Left ventricle myocardium inferior (tissue), 1 donor: ENCODE results near the gene SH3YL1. TPM values are rescaled to one million over a fixed set of nuclear protein-coding genes. Genes with fewer than 3 reads are reported as not detected.

Experiments
- DNase-seq: peaks from one replicate; pipeline ENCODE4 v3.0.0-alpha.2; 2020
- H3K27ac ChIP-seq: fragments of 200-600 bp; replicated peaks from 2 replicates; pipeline ENCODE4 v1.8.0; 2021
- H3K27me3 ChIP-seq: fragments of 200-600 bp; 2 replicates; pipeline ENCODE4 v1.8.0; 2021; ENCODE audit warnings: low read depth
- H3K36me3 ChIP-seq: fragments of 200-600 bp; 2 replicates; pipeline ENCODE4 v1.8.0; 2021
- H3K4me1 ChIP-seq: fragments of 200-600 bp; 2 replicates; pipeline ENCODE4 v1.8.0; 2021
- H3K4me3 ChIP-seq: fragments of 200-600 bp; 2 replicates; pipeline ENCODE4 v1.8.0; 2021; ENCODE audit warnings: mild to moderate bottlenecking, moderate library complexity
- H3K9me3 ChIP-seq: fragments of 200-600 bp; replicated peaks from 2 replicates; pipeline ENCODE4 v1.8.0; 2021
- intact Hi-C: fragments of 100-400 bp; cut with micrococcal nuclease; formaldehyde crosslinking; loops from one replicate; pipeline ENCODE4 v1.11.0; 2022
- total RNA-seq: library from RNA; stranded (reverse); fragmentation: NEBNext Ultra II Directional; extraction: Animal tissue kit (Norgen Biotek cat#: 25700); gene quantifications from one replicate; pipeline ENCODE4 v1.2.1, GENCODE V29; 2021
- TF ChIP-seq, protein P1 (sequence below): fragments of 200-600 bp; IDR thresholded peaks from 2 replicates; pipeline ENCODE4 v1.8.0; 2021; ENCODE audit warnings: antibody characterized with exemption, mild to moderate bottlenecking, borderline replicate concordance
- donor health status: DM: no; HTN: yes; CAD: no; lungs with severe emphysema.

The SH3YL1 gene
- total RNA-seq, 1 donor from 2014 or later, result 9.8 TPM

DNA sequence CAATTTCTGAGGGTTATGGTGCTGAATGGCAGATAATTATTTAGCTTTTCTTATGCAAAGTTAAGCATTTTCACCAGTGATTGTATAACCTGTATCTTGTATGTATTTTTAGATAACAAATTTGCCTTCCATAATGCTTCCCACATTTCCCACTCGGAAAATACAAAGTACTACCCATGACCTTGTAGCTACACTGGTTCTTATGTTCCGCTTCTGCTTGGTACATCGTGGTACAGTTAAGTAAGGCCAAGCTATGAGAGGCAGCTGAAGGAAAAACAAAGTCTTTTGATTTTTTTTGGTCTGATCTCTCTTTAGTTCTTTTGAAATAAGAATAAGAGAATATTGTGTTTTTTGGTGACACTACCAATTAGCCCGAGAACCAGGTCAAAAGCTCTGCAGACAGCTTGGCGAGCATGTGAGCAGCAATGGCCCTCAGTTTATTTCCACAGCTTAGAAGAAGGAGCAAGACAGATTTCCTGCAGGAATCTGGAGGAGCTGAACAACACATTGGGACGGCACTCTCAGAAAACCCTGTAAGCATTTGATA lies 26.8 kb downstream of the SH3YL1 start:
- Histone ChIP-seq H3K4me1 (no peaks in the 10 kb centered on the region), H3K4me3 (no peak overlapping the region), H3K27me3 (no peaks in the 10 kb centered on the region), H3K27ac (no peak overlapping the region), H3K36me3 (peaks cover 43% of the 10 kb centered on the region), H3K9me3 (peaks cover 8% of the 10 kb centered on the region)
- no peak for DNase-seq
- intact Hi-C loops, result no loop called here
- TF ChIP-seq, protein P1, sequence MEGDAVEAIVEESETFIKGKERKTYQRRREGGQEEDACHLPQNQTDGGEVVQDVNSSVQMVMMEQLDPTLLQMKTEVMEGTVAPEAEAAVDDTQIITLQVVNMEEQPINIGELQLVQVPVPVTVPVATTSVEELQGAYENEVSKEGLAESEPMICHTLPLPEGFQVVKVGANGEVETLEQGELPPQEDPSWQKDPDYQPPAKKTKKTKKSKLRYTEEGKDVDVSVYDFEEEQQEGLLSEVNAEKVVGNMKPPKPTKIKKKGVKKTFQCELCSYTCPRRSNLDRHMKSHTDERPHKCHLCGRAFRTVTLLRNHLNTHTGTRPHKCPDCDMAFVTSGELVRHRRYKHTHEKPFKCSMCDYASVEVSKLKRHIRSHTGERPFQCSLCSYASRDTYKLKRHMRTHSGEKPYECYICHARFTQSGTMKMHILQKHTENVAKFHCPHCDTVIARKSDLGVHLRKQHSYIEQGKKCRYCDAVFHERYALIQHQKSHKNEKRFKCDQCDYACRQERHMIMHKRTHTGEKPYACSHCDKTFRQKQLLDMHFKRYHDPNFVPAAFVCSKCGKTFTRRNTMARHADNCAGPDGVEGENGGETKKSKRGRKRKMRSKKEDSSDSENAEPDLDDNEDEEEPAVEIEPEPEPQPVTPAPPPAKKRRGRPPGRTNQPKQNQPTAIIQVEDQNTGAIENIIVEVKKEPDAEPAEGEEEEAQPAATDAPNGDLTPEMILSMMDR, result no peak

DNA sequence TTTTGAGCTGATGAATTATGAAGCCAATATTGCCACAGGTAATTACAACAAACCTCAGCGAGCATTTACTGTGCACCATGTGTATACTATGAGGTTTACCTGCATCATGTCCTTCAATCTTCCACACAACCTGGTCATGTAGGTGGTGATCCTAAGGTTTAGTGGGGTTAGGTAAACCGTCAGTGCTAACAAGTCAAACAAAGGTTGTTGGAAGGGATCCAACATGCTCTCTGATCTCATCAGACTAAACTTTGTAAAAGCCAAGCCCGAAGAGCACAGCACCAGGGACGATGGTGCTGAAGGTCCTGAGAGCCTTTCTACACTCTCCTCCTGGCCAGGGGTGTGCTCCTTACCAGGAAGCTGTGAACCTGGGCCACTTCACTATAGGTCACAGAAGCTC lies 29.4 kb downstream of the SH3YL1 start:
- no peak overlapping the region for H3K27ac ChIP-seq
- H3K4me1 ChIP-seq, result no peaks in the 10 kb centered on the region
- H3K27me3 ChIP-seq, result no peaks in the 10 kb centered on the region
- peaks cover 34% of the 10 kb centered on the region for H3K36me3 ChIP-seq
- no peak for DNase-seq
- TF ChIP-seq, protein P1, result no peak
- no peaks in the 10 kb centered on the region for H3K9me3 ChIP-seq
- H3K4me3 ChIP-seq, result no peak overlapping the region
- intact Hi-C loops, result no loop called here

DNA sequence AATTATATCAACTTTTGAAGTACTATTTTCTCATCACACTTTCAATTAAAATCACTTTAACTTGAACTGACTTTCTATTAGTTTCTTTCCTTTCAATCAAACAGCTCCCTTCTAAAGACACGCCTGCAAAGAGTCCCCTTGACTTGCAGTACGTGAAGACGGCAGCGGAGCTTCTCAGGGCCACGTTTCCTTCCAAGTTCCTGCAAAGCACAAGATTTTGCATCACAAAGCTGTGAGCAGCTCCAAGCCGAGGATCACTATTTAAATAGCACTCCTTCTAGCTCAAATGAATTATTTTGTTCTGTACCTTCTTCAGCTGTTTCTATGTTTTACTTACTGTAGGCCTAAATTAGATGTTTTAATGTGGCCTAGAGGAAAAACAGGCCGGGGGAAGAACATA lies 30.8 kb downstream of the SH3YL1 start:
- Histone ChIP-seq H3K36me3 (peaks cover 37% of the 10 kb centered on the region), H3K4me1 (no peaks in the 10 kb centered on the region), H3K27me3 (no peaks in the 10 kb centered on the region), H3K4me3 (no peak overlapping the region), H3K27ac (no peak overlapping the region), H3K9me3 (no peaks in the 10 kb centered on the region)
- no peak for DNase-seq
- intact Hi-C loops, result no loop called here
- TF ChIP-seq, protein P1, result no peak

DNA sequence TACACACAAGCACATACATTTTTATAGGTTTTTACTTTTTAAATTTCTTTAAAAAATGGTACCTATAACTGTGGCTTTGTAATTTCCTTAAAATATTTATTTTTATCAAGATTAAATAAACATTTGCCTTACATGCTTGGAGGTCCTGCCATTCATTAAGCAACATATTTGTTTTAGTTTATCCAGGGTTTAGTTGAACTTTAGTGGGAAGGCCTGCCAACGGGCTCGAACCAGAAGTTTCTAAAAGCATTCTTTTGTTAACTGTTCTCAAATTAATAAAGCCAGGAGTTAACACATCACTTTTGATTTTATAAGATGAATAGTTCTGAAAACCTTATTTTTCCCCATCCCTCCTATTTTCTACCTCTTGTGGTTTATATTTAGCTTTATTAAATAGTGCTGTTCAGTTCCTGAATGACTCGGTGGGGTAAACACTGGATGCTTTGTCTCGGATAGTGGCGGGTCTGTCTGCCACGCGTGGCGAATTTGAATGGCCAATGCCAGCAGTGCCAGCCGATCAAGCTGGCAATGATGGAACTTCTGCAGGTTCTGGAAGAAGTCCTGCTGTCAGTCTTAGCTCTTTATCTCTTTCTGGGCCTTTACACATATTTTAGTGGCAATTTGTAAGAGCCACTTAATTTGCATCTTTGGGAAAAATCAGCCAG lies 32.2 kb downstream of the SH3YL1 start:
- Histone ChIP-seq H3K9me3 (no peaks in the 10 kb centered on the region), H3K4me1 (no peaks in the 10 kb centered on the region), H3K27me3 (no peaks in the 10 kb centered on the region), H3K36me3 (peaks cover 50% of the 10 kb centered on the region), H3K27ac (no peak overlapping the region), H3K4me3 (no peak overlapping the region)
- intact Hi-C loops, result no loop called here
- DNase-seq, result no peak
- TF ChIP-seq, protein P1, result no peak

DNA sequence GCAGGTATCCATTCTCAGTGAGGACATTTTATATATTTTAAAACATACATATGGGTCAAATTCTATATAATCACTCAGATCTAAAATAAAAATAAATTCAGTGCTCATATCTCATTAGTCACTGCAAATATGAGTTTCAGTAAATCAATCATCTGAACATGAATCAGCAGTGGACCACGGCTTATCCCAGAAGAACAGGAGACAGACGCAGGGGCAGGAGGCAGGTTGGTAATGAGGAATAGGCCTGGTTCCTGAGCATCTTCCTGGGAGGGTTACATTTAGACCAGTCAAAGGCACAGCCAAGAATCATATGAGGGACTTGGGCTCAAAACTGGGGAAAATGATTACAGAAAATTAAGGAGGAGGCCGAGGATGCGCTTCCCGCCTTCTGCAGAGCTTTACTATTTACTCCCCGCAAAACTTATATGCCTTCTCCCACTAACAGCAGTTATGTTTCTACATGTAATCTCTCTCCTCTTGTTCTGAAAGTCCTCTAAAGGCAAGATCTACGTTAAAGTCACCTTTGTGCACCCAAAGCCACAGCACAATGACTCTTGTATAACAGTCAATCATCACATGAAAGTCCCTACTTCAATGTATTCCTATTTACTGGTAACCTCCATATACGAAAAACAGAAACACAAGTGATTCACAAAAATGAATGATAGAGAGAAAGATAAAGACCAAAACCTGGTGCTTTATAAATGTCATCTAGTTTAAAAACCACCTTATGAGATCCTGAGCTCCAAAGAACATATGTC lies 35.1 kb downstream of the SH3YL1 start:
- Histone ChIP-seq H3K4me3 (no peak overlapping the region), H3K27me3 (no peaks in the 10 kb centered on the region), H3K4me1 (no peaks in the 10 kb centered on the region), H3K27ac (no peak overlapping the region), H3K36me3 (peaks cover 70% of the 10 kb centered on the region), H3K9me3 (no peaks in the 10 kb centered on the region)
- TF ChIP-seq, protein P1, result no peak
- intact Hi-C loops, result no loop called here
- DNase-seq, result no peak
